GM12878 (cell line): Measurements from ENCODE around the gene EIF2B5. TPM values are rescaled to one million over a fixed set of nuclear protein-coding genes. Genes with fewer than 3 reads are reported as not detected.
A peak's percentile ranks its signal among the peaks of the same experiment; 100 is the strongest.

Experiments
- ATAC-seq: fragments of 200-7000 bp; cut with Tn5 transposase; 3 replicates; pipeline ENCODE4 v1.9.1; 2020; ENCODE audit warnings: mild to moderate bottlenecking, moderate library complexity
- BruUV-seq: library from RNA; stranded (reverse); fragments of 400-500 nt; replicated peaks from 2 replicates; lab custom pipeline; 2021; lab: Mats Ljungman, UMichigan
- CTCF ChIA-PET: fragments of 300-600 bp; sonication (Branson Sonifier 250); formaldehyde crosslinking; extraction: SDS; loops from one replicate; lab custom pipeline; 2021; ENCODE audit warnings: inconsistent platforms; lab: Yijun Ruan, JAX
- POLR2A ChIA-PET: fragments of 350-600 bp; formaldehyde crosslinking; extraction: SDS; loops from one replicate; lab custom pipeline; 2021; ENCODE audit warnings: inconsistent platforms; lab: Charles Lee
- RAD21 ChIA-PET: fragments of 300-600 bp; sonication (Branson Sonifier 250); formaldehyde crosslinking; loops from one replicate; lab custom pipeline; 2023; ENCODE audit warnings: antibody characterized with exemption; ENCODE audit not compliant: unreplicated experiment; lab: Charles Lee
- SMC1A ChIA-PET: fragments of 300-600 bp; sonication (Branson Sonifier 250); formaldehyde crosslinking; loops from one replicate; lab custom pipeline; 2023; ENCODE audit not compliant: unreplicated experiment, uncharacterized antibody; lab: Charles Lee
- DNase-seq: peaks from one replicate; pipeline ENCODE4 v3.0.0-alpha.2; 2011; ENCODE audit warnings: low read depth, low spot score
- FAIRE-seq: peaks from 3 replicates; lab custom pipeline; 2011; peaks lifted over from hg19 to GRCh38; lab: Jason Lieb, UNC
- H2AFZ ChIP-seq: 2 replicates; pipeline ENCODE4 v1.6.0; 2011; ENCODE audit warnings: low read depth, low read length, control low read depth; ENCODE audit not compliant: control insufficient read depth
- H3K27ac ChIP-seq: 2 replicates; pipeline ENCODE4 v1.5.1; 2011; ENCODE audit warnings: control low read depth; ENCODE audit not compliant: control insufficient read depth, insufficient read depth
- H3K27me3 ChIP-seq, 2 experiments: replicated peaks in 1 of 2; 2 replicates each; pipeline versions ENCODE4 v1.6.0 to v1.6.1; 2011; ENCODE audit warnings: low read length in 1 of 2; ENCODE audit not compliant: control insufficient read depth in 2 of 2, insufficient read depth in 2 of 2
- H3K36me3 ChIP-seq, 2 experiments: 2 replicates each; pipeline ENCODE4 v1.5.1; 2011; ENCODE audit warnings: low read length in 1 of 2; ENCODE audit not compliant: control insufficient read depth in 2 of 2, insufficient read depth in 2 of 2
- H3K4me1 ChIP-seq: 2 replicates; pipeline ENCODE4 v1.6.1; 2011; ENCODE audit warnings: mild to moderate bottlenecking, low read length, moderate library complexity, mixed read lengths; ENCODE audit not compliant: control insufficient read depth, insufficient read depth
- H3K4me2 ChIP-seq: 2 replicates; pipeline ENCODE4 v1.6.0; 2011; ENCODE audit warnings: control low read depth; ENCODE audit not compliant: control insufficient read depth, insufficient read depth
- H3K4me3 ChIP-seq: fragments of 200-600 bp; sonication (generic); 2 replicates; pipeline ENCODE4 v1.5.1; 2016
- H3K79me2 ChIP-seq: 2 replicates; pipeline ENCODE4 v1.6.0; 2011; ENCODE audit warnings: low read length; ENCODE audit not compliant: control insufficient read depth, insufficient read depth
- H3K9ac ChIP-seq: 2 replicates; pipeline ENCODE4 v1.8.0; 2011; ENCODE audit warnings: low read length, control low read depth, mixed read lengths; ENCODE audit not compliant: control insufficient read depth, insufficient read depth
- H3K9me3 ChIP-seq: replicated peaks from 3 replicates; pipeline ENCODE4 v1.5.1; 2011; ENCODE audit warnings: mild to moderate bottlenecking, low read length; ENCODE audit not compliant: control insufficient read depth, insufficient read depth
- H4K20me1 ChIP-seq: 2 replicates; pipeline ENCODE4 v1.6.0; 2011; ENCODE audit not compliant: control insufficient read depth, insufficient read depth
- BHLHE40 ChIP-seq, 2 experiments: fragments of 450-650 bp in 1 of 2; IDR thresholded peaks; 2 replicates each; pipeline ENCODE4 v1.6.1; 2011 to 2017; ENCODE audit warnings: low read depth in 2 of 2, borderline replicate concordance in 1 of 2, improper control_type of control experiment in 1 of 2, low read length in 1 of 2, mild to moderate bottlenecking in 1 of 2
- BRCA1 ChIP-seq: IDR thresholded peaks from 2 replicates; pipeline ENCODE4 v1.6.1; 2011; ENCODE audit warnings: low read depth, low read length, improper control_type of control experiment
- E2F8 ChIP-seq: fragments of 450-650 bp; IDR thresholded peaks from 2 replicates; pipeline ENCODE4 v1.6.1; 2018; ENCODE audit warnings: mild to moderate bottlenecking, low read depth, moderate library complexity; ENCODE audit not compliant: partially characterized antibody
- EED ChIP-seq: sonication (generic); IDR thresholded peaks from 2 replicates; pipeline ENCODE4 v1.6.1; 2016; ENCODE audit warnings: antibody characterized with exemption, low read depth
- IKZF1 ChIP-seq: fragments of 450-650 bp; conservative IDR thresholded peaks from 2 replicates; pipeline ENCODE4 v1.6.1; 2017; ENCODE audit warnings: antibody characterized with exemption, mild to moderate bottlenecking
- IKZF2 ChIP-seq, 2 experiments: fragments of 450-650 bp; IDR thresholded peaks; 2 replicates each; pipeline ENCODE4 v1.6.1; 2017; ENCODE audit warnings: mild to moderate bottlenecking in 2 of 2, moderate library complexity in 2 of 2
- IRF4 ChIP-seq: IDR thresholded peaks from 2 replicates; pipeline ENCODE4 v1.6.1; 2011; ENCODE audit warnings: low read depth, low read length
- JUNB ChIP-seq: IDR thresholded peaks from 2 replicates; pipeline ENCODE4 v1.6.1; 2016; ENCODE audit warnings: antibody characterized with exemption, mild to moderate bottlenecking
- MEF2B ChIP-seq: fragments of 450-650 bp; IDR thresholded peaks from 2 replicates; pipeline ENCODE4 v1.6.1; 2018; ENCODE audit warnings: mild to moderate bottlenecking, moderate library complexity; ENCODE audit not compliant: partially characterized antibody, poor library complexity, severe bottlenecking
- POLR2AphosphoS2 ChIP-seq: IDR thresholded peaks from 2 replicates; pipeline ENCODE4 v1.6.1; 2011; ENCODE audit warnings: low read depth, mild to moderate bottlenecking, low read length, improper control_type of control experiment, moderate library complexity
- RUNX3 ChIP-seq: IDR thresholded peaks from 2 replicates; pipeline ENCODE4 v1.6.1; 2012; ENCODE audit warnings: low read length, inconsistent platforms
- SMC3 ChIP-seq: IDR thresholded peaks from 2 replicates; pipeline ENCODE4 v1.6.1; 2011; ENCODE audit warnings: low read length, improper control_type of control experiment, borderline replicate concordance
- SP1 ChIP-seq: IDR thresholded peaks from one replicate; pipeline ENCODE4 v1.6.1; 2011; ENCODE audit warnings: low read depth, low read length
- SPI1 ChIP-seq: IDR thresholded peaks from 2 replicates; pipeline ENCODE4 v1.6.1; 2011; ENCODE audit warnings: low read depth, mild to moderate bottlenecking, low read length, moderate library complexity, borderline replicate concordance; ENCODE audit not compliant: insufficient read depth
- STAT3 ChIP-seq: IDR thresholded peaks from 2 replicates; pipeline ENCODE4 v1.6.1; 2011; ENCODE audit warnings: low read depth, low read length, improper control_type of control experiment
- ZNF207 ChIP-seq: fragments of 450-650 bp; IDR thresholded peaks from 2 replicates; pipeline ENCODE4 v1.6.1; 2014; ENCODE audit warnings: antibody characterized with exemption, mild to moderate bottlenecking, borderline replicate concordance
- WGBS: methylation state at CpG from one replicate; pipeline ENCODE4 v1.1.6; 2016; ENCODE audit warnings: low lambda C conversion rate; ENCODE audit not compliant: insufficient replicate concordance, insufficient coverage; ENCODE audit errors: missing lambda C conversion rate; 5-methylcytosine and 5-hydroxymethylcytosine counted together
- in situ Hi-C: fragments of 300-500 bp; cut with MboI; formaldehyde crosslinking; loops from 9 replicates; pipeline ENCODE4 v1.14.3; 2018; ENCODE audit warnings: mixed read lengths
- intact Hi-C: fragments of 100-400 bp; cut with micrococcal nuclease; formaldehyde crosslinking; loops from one replicate; pipeline ENCODE4 v1.14.2; 2022; ENCODE audit not compliant: unreplicated experiment
- polyA plus RNA-seq, 11 experiments: library from polyadenylated mRNA; depleted of rRNA in 4 of 11; unstranded in 6 of 11; stranded (reverse) in 5 of 11; fragments of >200 nt; fragmentation: Nextera tagmentation in 4 of 11; fragmentation: Illumina TruSeq in 1 of 11; extraction: Ambion mirVana in 4 of 11; extraction: Trizol in 1 of 11; gene quantifications; 1 replicate in 1 of 11; 2 replicates in 10 of 11; pipeline versions ENCODE4 v1.2.1 to v1.2.3, GENCODE V29; 2011 to 2016; ENCODE audit warnings: inconsistent platforms in 2 of 11, missing spikeins in 2 of 11, low read depth in 1 of 11
- total RNA-seq, 4 experiments: library from RNA; depleted of rRNA in 3 of 4; stranded (reverse); fragments of >200 nt in 3 of 4; fragmentation: Illumina TruSeq in 1 of 4; extraction: Trizol in 1 of 4; gene quantifications; 2 replicates each; pipeline versions ENCODE4 v1.2.1 to v1.2.3, GENCODE V29; 2013 to 2021

The EIF2B5 gene
- total and polyA plus RNA-seq, 10 of the 15 experiments (the other 5 are each of a cell fraction or from before 2014, with no cell fraction given) = 13.7 to 82.7 (median 52.2) TPM

DNA sequence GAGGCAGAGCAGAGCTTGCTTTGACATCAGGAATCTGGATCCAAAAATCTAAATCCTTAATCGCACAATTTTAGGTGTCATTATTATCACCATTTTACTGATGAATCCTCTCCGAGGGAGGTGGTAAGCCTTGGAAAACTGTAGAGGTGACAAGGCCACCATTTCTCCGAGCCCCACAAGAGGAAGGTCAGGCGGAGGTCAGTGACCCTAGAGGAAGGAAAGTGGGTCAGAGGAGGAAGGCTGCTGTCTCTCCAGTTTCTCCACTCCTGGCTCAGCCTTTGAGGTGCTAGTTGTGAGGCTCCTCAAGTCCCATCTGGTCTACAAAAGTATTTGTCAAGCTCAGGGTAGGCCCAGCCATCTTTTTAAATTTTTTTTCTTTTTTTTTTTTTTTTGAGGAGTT lies 23.2 kb downstream of the EIF2B5 start:
- H3K4me2 ChIP-seq = peak overlapping the region; percentile 78; the same call in 1 of the 2 replicates
- POLR2A ChIA-PET = interaction anchor here (0.6 to 1.3 kb wide), 4 partner anchors 18 to 153 kb away, joined by 3 to 7 read pairs (median 3); no protein-coding TSS in a partner anchor
- H4K20me1 ChIP-seq = no peaks in the 10 kb centered on the region

GRCh38 chr3:184160456-184160855 lies 25.3 kb downstream of the EIF2B5 start:
- peak overlapping the region; percentile 20; the same call in 1 of the 2 replicates for H3K27ac ChIP-seq
- TF ChIP-seq E2F8 (no peak), JUNB (peak; percentile 41), STAT3 (no peak), SP1 (peak; percentile 26), IKZF1 (0 out of 2 replicates have a peak, but pooled peaks have one; percentile 23), IRF4 (no peak), SMC3 (no peak), SPI1 (peak; percentile 30; the same call in 1 of the 2 replicates), IKZF2 (IDR thresholded peaks at IDR 0.05) (peak in 1 of 2 experiments; percentile 42; a peak in 2 of 4 replicates), EED (peak; percentile 53; the same call in 1 of the 2 replicates), BHLHE40 (IDR thresholded peaks at IDR 0.05; ENCODE audit: borderline replicate concordance in 1 of 2, low read depth in 2 of 2, low read length in 1 of 2) (peak in 1 of 2 experiments; percentile 30; a peak in 1 of 4 replicates), RUNX3 (peak; percentile 35), MEF2B (no peak), BRCA1 (no peak)

More for the DNA sequence above, 23.2 kb downstream of the EIF2B5 start:
- intact Hi-C loops = no loop called here
- DNase-seq (no peak), FAIRE-seq (no peak), ATAC-seq (no peak)
- WGBS = 93% methylated on average over 4 of the region's 4 CpGs
- Histone ChIP-seq H3K4me3 (peak overlapping the region; percentile 3; the same call in 1 of the 2 replicates), H2AFZ (no peak overlapping the region), H3K79me2 (peaks cover 42% of the 10 kb centered on the region), H3K9me3 (no peaks in the 10 kb centered on the region), H3K27ac (no peak overlapping the region), H3K27me3 (no peaks in the 10 kb centered on the region), H3K36me3 (peaks cover 0 to under 1% of the 10 kb centered on the region in 2 experiments; a peak in 1 of 4 replicates), H3K4me1 (peaks cover 9% of the 10 kb centered on the region), H3K9ac (no peak overlapping the region)
- ChIA-PET CTCF (interaction anchor here (0.8 to 1.3 kb wide), 2 partner anchors 15 to 262 kb away, joined by 3 to 4 read pairs; no protein-coding TSS in a partner anchor), SMC1A (interaction anchor here (1.1 to 2.4 kb wide), 4 partner anchors 16 to 263 kb away, joined by 3 to 5 read pairs (median 4); partner anchors contain the start of gene AP2M1), RAD21 (no interaction called here)
- TF ChIP-seq POLR2AphosphoS2 = no peak
- TF ChIP-seq ZNF207 = no peak
- in situ Hi-C loops = no loop called here
- BruUV-seq = no TSS peak

More at GRCh38 chr3:184160456-184160855, 25.3 kb downstream of the EIF2B5 start:
- ChIA-PET CTCF (interaction anchor here (0.8 to 1.4 kb wide), 2 partner anchors 29 to 33 kb away, joined by 3 read pairs; no protein-coding TSS in a partner anchor), RAD21 (no interaction called here), POLR2A (interaction anchor here (1.7 to 1.8 kb wide), 2 partner anchors 9 to 13 kb away, joined by 5 to 16 read pairs; no protein-coding TSS in a partner anchor), SMC1A (interaction anchor here (1.4 to 2.4 kb wide), 3 partner anchors 12 to 265 kb away, joined by 3 to 5 read pairs (median 4); no protein-coding TSS in a partner anchor)
- ATAC-seq (peak; percentile 59), DNase-seq (no peak), FAIRE-seq (no peak)
- Histone ChIP-seq H3K27me3 (no peaks in the 10 kb centered on the region), H3K4me2 (peak overlapping the region; percentile 1; the same call in 1 of the 2 replicates), H3K79me2 (peaks cover 42% of the 10 kb centered on the region), H2AFZ (no peak overlapping the region), H4K20me1 (no peaks in the 10 kb centered on the region), H3K9ac (no peak overlapping the region), H3K4me3 (no peak overlapping the region), H3K9me3 (no peaks in the 10 kb centered on the region), H3K4me1 (peaks cover 9% of the 10 kb centered on the region), H3K36me3 (peaks cover 2 to 5% of the 10 kb centered on the region in 2 experiments; a peak in 2 of 4 replicates)
- intact Hi-C loops = no loop called here
- 0% methylated on average over 2 of the region's 2 CpGs for WGBS
- in situ Hi-C loops = no loop called here
- BruUV-seq = no TSS peak
